Activated CD4-positive, alpha-beta T cell treated with anti-CD3 and anti-CD28 coated beads, Interleukin-2, amount 50 U/mL, for 24 hours (primary cell): ENCODE data around the gene GLB1L2.

Experiments
- DNase-seq, 2 donors: peaks; one replicate each; pipeline ENCODE4 v3.0.0-alpha.2; 2020; ENCODE audit warnings: low read depth in 1 of 2, low spot score in 1 of 2

The GLB1L2 gene

DNA sequence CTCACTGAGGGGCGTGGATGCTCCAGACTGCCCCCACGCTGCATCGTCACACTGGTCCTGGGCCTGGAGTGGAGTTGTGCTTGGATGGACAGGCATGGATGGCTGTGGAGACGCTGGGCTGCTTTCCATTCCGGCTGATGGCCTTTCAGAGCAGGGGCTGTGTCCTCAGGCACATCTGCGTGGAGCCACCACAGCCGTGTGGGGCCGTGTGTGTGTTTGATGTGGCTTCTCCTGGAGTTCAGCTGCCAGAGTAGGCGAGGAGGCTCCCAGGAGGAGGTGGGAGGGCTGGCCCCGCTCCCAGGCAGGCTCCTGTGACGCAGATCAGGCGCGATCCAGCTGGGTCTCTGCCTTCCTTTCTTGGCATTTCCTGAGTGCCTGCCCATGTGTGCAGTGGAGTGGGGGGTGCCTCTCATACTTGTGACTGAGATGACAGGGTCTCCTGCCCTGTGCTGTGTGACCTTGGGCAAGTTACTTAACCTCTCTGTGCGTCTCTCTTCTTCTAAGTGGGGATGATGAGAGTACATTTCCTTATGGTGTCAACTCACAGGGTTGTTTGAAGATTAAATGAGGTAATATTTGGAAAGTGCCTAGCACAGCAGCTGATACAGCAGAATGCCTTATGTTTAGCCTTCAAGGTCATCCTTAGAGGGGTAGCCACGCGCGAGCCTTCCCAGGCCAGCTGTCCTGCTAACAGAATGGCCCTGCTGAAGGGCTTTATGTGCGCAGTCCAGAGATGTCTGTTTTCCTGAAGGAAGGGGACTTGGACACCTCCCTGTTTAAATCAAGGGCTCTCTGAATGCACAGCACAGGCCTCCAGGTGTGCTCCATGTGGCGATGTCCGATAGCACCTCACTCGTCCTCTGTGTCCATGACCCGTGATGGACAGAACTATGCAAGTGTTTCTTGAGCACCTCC lies 33.5 kb downstream of the GLB1L2 start:
- no peak for DNase-seq

DNA sequence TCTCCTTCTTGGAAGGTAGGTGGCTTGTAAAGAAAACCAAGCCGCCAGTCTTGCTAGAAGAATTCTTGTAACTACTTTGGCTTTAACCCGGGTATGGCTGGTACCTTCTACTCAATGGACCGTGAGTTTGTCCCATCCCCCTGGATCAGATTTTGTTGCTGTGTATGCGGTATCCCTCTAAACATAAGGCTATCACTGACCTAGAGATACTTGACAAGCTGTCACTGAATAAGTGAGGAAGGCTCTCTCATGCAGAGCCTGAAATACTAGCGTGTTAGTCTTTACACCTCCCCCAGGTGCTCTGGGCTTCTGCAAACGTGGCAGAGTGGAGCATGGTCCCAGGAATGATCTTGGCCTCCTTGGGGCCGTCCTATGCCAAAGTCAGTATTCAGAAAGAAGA lies 34.5 kb downstream of the GLB1L2 start:
- DNase-seq = no peak

DNA sequence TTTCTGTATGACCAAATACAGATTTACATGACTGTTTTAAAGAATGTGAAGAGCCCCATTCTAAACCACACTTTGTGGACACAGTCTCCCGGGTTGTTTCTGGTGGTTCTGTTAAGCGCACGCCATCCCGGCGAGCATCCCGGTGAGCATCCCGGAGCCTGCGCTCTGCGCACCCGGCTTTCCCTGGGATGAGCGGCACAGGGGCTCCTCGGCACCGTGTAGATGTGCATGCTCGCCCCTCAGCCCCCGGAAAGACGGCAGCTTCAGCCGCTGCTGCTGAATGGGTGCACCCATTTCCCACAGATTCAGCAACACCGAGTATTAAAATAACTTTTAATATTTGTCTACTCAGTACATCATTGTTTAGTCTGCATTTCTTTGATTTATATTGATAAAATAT lies 36.0 kb downstream of the GLB1L2 start:
- DNase-seq = no peak

DNA sequence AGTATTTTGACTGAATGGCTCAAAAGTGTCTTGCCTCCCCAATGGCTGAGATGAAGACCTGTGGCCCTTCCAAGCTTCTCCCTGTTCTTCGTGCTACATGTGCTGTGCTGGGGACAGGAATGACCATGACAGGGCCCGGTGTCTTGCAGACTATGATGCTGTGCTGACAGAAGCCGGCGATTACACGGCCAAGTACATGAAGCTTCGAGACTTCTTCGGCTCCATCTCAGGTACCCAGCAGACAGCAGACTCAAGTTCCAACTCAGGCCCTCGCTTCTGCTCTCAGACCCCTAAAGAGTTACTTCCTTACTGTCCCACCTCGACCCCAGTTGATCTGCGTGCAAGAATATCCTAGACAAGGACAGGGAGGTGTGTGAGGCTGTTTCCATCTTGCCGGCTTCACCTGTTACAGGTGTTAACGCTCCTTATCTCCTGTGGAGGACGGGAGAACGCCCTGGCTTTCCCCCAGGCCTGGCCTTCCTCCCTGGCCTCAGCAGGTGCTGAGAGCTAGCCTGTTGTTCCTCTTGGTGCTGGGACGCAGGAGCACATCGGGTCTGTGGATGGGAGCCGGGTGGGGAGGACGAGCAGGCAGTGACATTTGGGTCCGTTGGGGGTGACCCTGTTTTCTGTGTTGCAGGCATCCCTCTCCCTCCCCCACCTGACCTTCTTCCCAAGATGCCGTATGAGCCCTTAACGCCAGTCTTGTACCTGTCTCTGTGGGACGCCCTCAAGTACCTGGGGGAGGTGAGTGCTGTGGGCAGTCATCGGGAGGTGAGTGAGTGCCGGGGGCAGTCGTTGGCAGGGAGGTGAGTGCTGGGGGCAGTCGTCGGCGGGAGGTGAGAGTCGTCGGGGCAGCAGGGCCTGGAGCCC lies 38.1 kb downstream of the GLB1L2 start:
- no peak for DNase-seq

DNA sequence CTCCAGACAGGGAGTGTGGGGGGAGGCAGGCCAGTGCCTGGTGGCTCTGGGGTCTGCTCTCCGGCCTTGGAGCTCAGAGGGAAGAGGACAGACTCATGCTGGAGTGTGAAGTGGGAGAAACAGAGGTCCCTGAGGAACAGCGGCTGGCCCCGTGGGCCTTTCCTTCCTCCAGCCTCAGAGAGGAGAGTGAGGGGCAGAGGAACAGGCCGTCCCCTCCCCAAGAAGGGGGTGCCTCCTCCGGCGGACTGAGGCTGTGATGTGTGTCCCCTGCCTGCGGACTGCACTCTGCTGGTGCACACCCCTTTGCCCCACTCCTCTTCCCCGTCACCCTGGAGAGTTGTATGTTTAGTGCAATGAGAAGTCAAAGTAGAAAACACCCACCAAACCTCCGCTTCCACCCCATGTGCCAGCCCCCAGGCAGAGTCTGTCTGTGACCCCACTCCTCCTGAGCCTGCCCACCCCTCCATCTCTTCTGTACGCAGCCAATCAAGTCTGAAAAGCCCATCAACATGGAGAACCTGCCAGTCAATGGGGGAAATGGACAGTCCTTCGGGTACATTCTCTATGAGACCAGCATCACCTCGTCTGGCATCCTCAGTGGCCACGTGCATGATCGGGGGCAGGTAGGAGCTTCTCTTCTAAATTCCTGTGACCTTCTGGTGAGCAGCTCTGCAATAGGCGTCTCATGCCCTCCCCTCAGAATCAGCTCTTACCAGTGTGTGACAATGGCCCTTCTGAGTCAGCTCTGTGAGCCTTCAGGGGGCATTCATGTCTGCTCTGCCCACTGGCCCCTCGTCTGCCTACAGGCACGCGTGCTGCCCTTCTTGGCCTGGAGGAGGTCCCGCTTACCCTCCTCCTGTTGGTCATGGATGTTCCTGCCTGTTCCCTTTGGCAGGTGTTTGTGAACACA lies 39.0 kb downstream of the GLB1L2 start:
- DNase-seq = no peak

DNA sequence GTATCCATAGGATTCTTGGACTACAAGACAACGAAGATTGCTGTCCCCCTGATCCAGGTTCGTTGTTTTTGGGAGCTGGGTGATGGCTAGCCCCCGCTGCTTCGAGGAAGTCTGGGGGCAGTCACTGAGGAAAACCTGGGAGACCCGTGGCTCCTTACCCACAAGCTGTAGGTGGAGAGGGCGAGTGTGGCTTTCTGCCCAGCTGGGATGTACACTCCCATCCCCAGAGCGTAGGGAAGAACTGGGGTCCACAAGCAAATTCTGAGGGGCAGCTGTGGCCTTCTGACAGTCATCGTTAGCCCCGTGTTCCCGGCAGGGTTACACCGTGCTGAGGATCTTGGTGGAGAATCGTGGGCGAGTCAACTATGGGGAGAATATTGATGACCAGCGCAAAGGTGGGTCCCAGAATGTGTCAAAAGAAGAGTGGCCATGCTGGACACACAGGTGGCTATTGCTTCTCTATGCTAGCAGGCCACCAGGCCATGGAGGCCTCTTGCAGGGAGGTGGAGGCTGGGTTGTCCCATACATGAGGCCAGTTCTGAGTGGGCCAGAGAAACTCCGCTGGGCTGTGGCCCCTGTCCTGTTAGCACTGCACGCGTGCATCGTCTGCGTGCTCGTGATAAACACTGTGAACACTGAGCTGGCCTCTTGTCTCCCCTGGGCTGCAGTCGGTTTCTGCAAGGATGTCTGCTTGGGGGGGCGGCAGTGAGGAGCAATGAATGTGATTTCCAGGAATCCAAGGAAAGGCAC lies 39.8 kb downstream of the GLB1L2 start:
- DNase-seq = no peak

DNA sequence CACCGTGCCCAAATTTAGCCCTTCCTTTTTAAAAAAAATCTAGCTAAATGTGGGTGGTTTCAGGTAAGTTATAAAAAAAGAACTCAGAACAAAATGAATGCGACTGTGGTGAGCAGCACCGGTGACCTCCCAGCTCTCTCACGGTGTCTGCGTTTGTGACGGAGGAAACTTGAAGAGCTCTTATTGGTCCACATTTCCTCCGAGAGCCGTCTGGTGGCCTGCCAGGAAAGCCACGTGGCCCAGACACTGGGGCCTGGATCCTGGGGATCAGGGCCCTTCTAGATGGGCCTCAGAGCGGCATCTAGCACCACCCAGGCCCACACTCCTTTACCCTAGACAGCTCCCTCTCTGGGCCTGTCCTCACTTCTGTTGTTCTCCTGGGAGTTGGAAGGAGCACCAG lies 40.7 kb downstream of the GLB1L2 start:
- DNase-seq = no peak

DNA sequence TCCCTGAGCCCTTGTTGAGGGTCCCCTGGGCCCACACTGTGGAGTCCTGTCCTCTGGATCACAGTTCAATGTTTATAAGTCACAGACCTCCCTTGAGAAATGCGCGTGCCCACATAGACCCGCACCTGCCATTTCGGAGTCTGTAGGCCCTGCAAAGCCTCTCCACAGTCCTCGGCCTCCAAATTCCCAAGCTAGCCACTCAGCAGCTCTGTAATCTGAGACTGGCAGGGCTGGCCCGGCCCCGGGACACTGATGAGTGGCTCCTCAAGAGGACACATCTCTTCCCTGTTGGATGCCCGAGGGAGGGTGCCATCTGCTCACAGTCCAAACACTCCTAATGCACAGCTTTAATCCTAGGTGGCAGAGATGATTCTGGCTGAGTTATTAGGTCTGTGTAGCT lies 41.2 kb downstream of the GLB1L2 start:
- DNase-seq = no peak

DNA sequence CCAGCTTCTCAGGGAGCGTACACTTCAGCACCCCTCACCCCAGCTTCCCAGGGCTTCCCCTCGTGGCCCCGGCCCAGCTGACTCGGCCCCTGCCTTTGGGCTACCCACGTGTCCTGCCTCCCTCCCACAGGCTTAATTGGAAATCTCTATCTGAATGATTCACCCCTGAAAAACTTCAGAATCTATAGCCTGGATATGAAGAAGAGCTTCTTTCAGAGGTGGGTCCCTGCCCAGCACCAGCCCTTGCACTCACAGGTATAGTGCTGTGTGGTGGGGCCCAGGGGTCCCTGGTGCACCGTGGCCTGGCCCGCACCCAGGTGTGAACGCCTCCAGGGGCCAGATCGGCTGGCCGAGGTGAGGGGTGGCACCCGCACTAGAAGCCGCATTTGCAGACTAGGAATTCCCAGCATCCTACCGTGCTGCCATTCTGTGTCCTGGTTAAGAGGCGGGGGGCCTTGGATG lies 41.8 kb downstream of the GLB1L2 start:
- DNase-seq = no peak

DNA sequence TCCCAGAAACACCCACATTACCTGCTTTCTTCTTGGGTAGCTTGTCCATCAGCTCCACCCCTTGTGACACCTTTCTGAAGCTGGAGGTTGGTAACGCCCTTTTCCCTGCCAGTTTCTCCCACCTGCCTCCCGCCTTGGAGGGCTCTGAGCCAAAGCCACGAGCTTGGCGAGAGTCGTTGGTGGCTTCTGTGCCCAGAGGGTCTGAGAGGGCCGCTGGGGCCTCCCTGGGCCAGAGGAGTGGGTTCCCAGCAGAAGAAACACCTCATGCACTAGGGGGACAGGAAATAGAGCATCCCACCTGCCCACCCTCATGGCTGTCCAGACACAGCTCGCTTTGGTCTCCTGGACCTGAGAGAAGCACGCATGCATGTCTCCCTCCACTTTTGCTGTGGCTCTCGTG lies 42.4 kb downstream of the GLB1L2 start:
- DNase-seq = no peak

DNA sequence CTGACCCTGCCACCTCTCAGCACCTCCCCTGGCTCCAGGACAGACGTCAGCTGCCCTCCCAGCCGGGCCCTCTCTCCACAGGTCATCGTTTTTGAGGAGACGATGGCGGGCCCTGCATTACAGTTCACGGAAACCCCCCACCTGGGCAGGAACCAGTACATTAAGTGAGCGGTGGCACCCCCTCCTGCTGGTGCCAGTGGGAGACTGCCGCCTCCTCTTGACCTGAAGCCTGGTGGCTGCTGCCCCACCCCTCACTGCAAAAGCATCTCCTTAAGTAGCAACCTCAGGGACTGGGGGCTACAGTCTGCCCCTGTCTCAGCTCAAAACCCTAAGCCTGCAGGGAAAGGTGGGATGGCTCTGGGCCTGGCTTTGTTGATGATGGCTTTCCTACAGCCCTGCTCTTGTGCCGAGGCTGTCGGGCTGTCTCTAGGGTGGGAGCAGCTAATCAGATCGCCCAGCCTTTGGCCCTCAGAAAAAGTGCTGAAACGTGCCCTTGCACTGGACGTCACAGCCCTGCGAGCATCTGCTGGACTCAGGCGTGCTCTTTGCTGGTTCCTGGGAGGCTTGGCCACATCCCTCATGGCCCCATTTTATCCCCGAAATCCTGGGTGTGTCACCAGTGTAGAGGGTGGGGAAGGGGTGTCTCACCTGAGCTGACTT lies 43.2 kb downstream of the GLB1L2 start:
- no peak for DNase-seq

DNA sequence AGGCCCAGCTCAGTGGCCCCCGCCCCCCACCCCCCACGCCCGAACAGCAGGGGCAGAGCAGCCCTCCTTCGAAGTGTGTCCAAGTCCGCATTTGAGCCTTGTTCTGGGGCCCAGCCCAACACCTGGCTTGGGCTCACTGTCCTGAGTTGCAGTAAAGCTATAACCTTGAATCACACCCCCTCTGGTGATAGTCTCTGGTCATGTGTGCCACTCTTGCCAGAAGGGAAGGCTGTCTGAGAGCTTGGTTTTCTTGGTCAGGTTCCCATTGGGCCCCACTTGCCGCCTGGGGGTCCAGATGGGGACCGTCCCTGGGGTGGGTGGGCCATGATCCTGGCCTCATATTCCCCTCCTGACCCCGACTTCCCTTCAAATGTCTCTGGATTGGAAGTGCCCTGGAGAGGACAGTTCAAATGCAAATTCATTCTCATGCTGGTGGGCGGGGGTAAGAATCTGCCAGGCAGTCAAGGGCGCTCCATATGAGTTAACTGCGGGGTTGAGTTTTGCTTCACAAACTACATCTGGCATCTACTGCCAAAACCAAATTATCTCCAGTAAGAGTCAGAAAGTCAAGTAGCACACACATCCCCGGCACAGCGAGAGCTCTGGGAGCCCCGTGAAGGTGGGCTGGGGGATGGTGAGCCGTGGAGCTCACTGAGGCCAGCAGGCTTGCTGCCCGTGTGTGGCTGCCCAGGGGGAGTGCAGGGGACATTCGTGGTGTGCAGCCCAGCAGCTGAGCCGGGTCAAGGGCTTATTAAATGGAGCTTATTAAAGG lies 44.5 kb downstream of the GLB1L2 start:
- no peak for DNase-seq

DNA sequence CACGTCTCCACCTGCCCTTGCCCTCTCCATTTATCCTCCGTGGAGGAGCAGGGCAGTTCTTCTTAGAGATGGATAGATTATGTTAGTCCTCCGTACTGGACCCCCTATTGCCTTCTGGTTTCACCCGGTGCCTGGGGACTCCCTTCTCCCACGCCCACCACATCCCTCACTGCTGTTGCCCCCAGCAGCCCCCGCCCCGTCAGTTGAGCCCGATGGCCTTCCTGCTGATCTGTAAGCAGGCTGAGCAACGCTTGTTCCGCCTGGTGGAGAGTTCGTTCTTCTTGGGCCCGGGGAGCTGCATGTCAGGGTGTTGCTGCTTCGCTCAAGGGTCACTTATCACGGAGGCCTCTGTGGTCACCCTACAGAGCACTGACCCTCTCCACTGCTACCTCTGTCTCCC lies 46.1 kb downstream of the GLB1L2 start:
- no peak for DNase-seq

DNA sequence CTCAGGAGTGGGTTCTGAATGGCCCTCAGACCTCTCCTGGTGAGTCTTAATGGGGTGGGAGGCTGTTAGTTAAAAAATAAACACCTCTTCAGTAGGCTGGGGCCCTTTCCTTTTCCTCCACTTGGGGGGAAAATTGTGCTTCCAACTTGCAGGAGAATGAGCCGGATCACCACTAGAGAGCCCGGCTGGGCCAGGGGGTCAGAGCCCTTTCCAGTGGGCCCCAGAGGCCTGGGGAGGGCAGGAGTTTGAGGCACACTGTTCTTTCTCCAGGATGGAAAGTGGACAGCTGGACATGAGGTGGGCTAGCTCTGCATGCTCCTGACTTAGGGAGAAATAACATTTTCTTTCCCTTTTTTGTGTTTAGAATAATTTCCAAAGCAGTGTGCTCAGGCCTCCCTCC lies 47.5 kb downstream of the GLB1L2 start:
- DNase-seq = no peak

DNA sequence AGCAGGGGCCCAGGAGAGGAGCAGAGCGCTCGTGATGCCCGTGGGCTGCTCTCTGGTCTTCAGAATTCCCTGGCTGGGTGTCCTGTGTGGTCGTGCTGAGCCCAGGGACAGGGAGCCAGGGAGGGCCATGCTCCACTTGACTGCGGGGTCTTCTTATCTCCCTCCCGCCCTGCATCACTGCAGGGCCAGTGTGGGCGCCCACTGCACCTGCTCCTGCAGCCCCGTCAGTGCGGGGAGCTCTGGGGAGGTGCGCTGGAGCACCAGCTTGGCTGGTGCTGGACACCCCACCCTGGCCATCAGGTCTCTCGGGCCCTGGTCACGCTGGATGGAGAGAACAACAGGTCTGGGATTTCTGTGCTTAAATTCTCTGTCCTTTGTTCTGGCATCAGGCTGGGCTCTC lies 48.4 kb downstream of the GLB1L2 start:
- DNase-seq = no peak

DNA sequence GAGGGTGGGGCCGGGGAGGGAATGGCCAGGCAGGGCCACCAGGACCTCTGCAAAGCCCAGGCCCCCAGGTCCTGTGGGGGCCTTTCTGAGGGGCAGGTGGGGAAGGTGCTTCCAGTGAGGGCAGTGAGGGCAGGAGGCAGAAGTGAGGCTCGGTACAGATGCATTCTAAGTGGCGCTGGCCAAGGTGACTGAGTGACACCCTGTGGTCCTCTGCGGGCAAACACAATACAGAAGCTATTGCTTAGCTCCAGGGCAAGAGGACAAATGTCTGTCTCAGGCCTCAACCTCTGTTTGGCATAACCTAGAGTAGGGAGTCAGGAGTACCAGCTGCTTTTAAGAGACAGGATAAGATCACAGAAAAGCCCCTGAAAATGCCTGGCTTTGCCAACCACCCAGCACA lies 49.0 kb downstream of the GLB1L2 start:
- no peak for DNase-seq

DNA sequence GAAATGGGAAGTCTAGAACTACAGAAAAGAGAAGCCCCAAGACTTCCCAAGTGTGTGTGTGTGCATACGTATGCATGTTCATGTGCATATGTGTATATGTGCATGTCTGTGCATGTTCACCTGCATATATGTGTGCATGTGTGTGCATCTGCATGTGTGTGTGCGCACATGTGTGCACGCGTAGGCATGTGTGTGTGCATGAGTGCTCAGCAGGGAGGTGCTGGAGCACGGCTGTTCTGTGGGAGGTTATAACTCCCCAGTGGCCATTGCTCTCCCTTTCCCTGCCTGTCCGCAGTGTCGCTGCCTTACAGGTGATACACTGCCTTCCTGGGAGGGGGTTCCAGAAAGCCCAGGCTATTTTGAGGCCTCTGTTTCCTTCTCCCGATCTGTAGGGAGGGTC lies 50.5 kb downstream of the GLB1L2 start:
- no peak for DNase-seq

DNA sequence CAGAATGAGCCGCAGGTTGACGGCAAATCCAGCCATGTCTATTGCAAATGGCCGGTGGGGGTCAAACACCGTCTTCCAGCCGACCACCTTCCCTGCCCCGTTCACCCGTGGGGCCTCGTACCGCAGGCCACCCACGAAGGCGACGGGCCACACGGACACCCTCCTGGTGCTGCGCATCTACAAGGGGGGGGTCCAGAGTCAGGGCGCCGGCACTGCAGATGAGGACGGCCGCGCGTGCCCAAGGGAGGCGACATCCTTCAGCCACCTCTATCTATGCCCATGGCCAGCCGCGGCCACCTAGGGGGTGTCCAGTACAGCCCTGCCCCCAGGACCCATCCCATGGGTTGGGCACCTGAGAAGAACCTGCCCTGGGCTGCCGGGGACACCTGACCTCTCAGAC lies 51.0 kb downstream of the GLB1L2 start:
- DNase-seq = no peak

DNA sequence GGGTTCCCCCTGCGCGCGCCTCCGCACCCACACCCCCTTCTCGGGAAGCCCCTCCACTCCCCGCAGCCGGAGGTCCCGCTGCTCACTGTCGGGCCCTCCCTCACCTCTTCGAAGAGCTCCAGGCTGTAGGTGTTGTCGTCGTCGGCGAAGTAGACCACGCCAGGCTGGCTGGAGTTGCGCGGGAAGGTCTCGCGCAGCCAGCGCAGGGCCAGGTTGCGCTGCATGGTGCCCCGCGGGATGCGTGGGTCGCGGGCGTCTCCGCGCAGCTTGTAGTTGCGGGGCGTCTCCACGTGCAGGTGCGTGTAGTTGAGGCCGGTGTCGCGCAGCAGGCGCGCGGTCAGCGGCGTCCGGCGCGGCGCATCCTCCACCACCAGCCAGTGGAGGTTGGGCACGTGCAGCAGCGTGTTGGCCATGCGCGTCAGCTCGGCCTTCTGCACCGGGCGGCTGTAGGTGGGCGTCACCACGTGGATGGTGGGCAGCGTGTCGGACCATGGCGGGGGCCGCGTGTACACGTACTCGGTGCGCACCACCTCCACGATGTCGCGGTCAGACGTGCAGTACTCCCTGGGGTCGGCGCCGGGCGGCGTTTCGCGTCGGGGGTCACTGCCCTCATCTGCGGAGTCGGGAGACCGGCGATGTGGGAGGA lies 51.9 kb downstream of the GLB1L2 start:
- DNase-seq = no peak
